C4-2B (cell line): ENCODE measurements around the gene TNFRSF8.

Experiments used
- H3K27ac ChIP-seq: fragments of 450-650 bp; 2 replicates; pipeline ENCODE4 v1.5.1; 2017
- CTCF ChIP-seq: fragments of 450-650 bp; conservative IDR thresholded peaks from 2 replicates; pipeline ENCODE4 v1.5.1; 2017; ENCODE audit warnings: mild to moderate bottlenecking
- ZFX ChIP-seq: fragments of 450-650 bp; IDR thresholded peaks from 2 replicates; pipeline ENCODE4 v1.6.1; 2017

The TNFRSF8 gene

GRCh38 chr1:12171206-12172041 lies 108.3 kb downstream of the TNFRSF8 start:
- H3K27ac ChIP-seq = no peak overlapping the region
- TF ChIP-seq ZFX = no peak
- TF ChIP-seq CTCF = no peak

GRCh38 chr1:12172042-12172851 lies 109.1 kb downstream of the TNFRSF8 start:
- TF ChIP-seq ZFX (no peak), CTCF (no peak)
- no peak overlapping the region for H3K27ac ChIP-seq

- no peak overlapping the region for H3K27ac ChIP-seq
- TF ChIP-seq CTCF = no peak
- no peak for TF ChIP-seq ZFX
Measured at GRCh38 chr1:12173041-12173509, 110.0 kb downstream of the TNFRSF8 start.

GRCh38 chr1:12173631-12174121 lies 110.6 kb downstream of the TNFRSF8 start:
- H3K27ac ChIP-seq = no peak overlapping the region
- TF ChIP-seq CTCF = no peak
- TF ChIP-seq ZFX = no peak

- TF ChIP-seq CTCF = no peak
- TF ChIP-seq ZFX = no peak
- H3K27ac ChIP-seq = no peak overlapping the region
Measured at GRCh38 chr1:12174924-12175810, 112.1 kb downstream of the TNFRSF8 start.

GRCh38 chr1:12176298-12177118 lies 113.4 kb downstream of the TNFRSF8 start:
- no peak overlapping the region for H3K27ac ChIP-seq
- TF ChIP-seq ZFX (no peak), CTCF (no peak)
